ENCODE measurements around the gene MZF1.

The MZF1 gene

DNA sequence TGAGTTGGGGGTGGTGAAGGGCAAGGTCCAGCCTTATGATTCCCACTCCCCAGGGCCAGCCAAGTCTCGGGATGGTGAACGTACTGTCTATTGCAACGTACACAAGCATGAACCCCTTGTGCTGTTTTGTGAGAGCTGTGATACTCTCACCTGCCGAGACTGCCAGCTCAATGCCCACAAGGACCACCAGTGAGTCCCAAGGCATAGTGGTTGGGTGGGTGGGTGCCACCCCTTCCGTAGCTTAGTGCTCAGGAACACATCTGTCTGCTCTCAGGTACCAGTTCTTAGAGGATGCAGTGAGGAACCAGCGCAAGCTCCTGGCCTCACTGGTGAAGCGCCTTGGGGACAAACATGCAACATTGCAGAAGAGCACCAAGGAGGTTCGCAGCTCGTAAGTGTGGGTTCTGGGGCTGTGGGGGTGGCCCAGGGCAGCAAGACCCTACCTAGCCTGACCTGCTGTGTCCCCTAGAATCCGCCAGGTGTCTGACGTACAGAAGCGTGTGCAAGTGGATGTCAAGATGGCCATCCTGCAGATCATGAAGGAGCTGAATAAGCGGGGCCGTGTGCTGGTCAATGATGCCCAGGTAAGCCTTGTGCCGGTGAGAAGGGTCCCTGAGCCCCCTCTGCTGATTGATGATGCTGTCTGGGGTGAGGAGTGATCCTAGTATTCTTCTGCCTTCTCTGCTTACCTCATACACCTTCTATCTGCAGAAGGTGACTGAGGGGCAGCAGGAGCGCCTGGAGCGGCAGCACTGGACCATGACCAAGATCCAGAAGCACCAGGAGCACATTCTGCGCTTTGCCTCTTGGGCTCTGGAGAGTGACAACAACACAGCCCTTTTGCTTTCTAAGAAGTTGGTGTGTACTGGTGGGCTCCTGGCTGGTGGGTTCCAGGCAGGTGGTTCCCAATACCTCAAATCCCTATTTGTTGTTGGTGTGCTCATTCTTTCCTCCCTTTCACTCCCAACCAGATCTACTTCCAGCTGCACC is 25.5 kb downstream of the MZF1 start:
- no peak for ATAC-seq

DNA sequence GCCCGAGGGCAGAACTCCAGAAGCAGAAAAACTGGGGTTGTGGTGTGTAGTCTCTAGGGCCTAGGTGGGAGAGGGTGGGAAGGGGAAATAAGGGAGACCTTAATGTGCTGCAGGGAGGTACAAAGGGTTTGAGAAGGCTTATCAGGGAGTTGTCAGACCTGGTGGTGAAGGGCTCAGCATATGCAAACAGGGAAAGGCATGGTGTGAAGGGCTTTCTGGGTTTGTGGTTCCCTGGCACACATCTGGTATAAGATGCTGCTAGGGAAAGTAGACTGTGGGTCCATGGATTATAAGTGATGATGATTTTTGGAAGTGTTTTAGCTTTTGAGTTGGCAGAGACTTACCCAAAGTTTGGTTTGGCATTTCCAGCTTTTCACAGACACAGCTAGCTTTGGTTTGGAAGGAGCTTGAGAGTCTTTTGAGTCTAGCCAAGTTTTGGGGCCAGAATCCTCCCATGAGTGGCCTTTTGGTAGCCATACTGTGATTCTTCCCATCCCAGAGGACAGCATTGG is 27.1 kb downstream of the MZF1 start:
- ATAC-seq: no peak
- TF ChIP-seq BACH2 (CRISPR knock-in tag; IDR thresholded peaks at IDR 0.05; ENCODE audit: borderline replicate concordance): no peak
- TF ChIP-seq ISL1 (CRISPR knock-in tag; IDR thresholded peaks at IDR 0.05): no peak
- no peak for TF ChIP-seq ESRRG (CRISPR knock-in tag; IDR thresholded peaks at IDR 0.05)
- no peak for TF ChIP-seq ZFP3 (CRISPR knock-in tag; IDR thresholded peaks at IDR 0.05)
- TF ChIP-seq ZFP30 (CRISPR knock-in tag; IDR thresholded peaks at IDR 0.05): no peak
- TF ChIP-seq ZC3H10 (CRISPR knock-in tag; IDR thresholded peaks at IDR 0.05): no peak
- TF ChIP-seq, protein P1, sequence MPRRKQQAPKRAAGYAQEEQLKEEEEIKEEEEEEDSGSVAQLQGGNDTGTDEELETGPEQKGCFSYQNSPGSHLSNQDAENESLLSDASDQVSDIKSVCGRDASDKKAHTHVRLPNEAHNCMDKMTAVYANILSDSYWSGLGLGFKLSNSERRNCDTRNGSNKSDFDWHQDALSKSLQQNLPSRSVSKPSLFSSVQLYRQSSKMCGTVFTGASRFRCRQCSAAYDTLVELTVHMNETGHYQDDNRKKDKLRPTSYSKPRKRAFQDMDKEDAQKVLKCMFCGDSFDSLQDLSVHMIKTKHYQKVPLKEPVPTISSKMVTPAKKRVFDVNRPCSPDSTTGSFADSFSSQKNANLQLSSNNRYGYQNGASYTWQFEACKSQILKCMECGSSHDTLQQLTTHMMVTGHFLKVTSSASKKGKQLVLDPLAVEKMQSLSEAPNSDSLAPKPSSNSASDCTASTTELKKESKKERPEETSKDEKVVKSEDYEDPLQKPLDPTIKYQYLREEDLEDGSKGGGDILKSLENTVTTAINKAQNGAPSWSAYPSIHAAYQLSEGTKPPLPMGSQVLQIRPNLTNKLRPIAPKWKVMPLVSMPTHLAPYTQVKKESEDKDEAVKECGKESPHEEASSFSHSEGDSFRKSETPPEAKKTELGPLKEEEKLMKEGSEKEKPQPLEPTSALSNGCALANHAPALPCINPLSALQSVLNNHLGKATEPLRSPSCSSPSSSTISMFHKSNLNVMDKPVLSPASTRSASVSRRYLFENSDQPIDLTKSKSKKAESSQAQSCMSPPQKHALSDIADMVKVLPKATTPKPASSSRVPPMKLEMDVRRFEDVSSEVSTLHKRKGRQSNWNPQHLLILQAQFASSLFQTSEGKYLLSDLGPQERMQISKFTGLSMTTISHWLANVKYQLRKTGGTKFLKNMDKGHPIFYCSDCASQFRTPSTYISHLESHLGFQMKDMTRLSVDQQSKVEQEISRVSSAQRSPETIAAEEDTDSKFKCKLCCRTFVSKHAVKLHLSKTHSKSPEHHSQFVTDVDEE (CRISPR knock-in tag; IDR thresholded peaks at IDR 0.05): no peak
- TF ChIP-seq TOX (CRISPR knock-in tag; IDR thresholded peaks at IDR 0.05; ENCODE audit: borderline replicate concordance): no peak
- TF ChIP-seq RARB (CRISPR knock-in tag; IDR thresholded peaks at IDR 0.05): no peak
- no peak for TF ChIP-seq SNAI2 (CRISPR knock-in tag; IDR thresholded peaks at IDR 0.05)
- no peak for TF ChIP-seq GLIS3 (CRISPR knock-in tag; IDR thresholded peaks at IDR 0.05)
- no peak for TF ChIP-seq TCF4 (CRISPR knock-in tag; IDR thresholded peaks at IDR 0.05; ENCODE audit: borderline replicate concordance)

More for the DNA sequence above, 25.5 kb downstream of the MZF1 start:
- no peak for TF ChIP-seq TCF4 (CRISPR knock-in tag; IDR thresholded peaks at IDR 0.05; ENCODE audit: borderline replicate concordance)

DNA sequence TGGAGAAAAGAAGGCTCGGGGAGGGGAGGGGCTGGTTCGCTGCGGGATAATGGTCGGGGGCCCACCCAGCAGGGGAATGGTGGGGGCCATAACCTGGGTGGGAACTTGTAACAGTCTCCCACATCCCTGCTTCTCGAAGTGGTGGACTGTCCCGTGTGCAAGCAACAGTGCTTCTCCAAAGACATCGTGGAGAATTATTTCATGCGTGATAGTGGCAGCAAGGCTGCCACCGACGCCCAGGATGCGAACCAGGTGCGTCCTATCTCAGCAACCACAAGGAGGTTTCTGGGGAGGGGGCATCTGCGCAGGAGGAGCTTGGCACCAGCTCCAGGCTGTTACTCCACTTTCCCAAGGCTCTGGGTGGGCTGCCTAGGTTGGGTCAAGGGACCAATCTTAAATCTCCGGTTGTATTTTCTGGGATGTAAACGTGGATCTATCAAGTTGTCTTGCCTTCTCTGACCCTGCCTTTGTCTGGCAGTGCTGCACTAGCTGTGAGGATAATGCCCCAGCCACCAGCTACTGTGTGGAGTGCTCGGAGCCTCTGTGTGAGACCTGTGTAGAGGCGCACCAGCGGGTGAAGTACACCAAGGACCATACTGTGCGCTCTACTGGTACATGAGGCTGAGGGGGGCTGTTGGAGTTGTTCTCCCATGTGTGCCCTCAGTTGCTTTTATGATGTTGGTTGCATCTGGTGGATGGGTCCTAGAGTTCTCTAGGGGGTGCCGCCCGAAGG is 27.7 kb downstream of the MZF1 start:
- ATAC-seq: no peak
- TF ChIP-seq ZFP30 (CRISPR knock-in tag; IDR thresholded peaks at IDR 0.05) (no peak), GLIS3 (CRISPR knock-in tag; IDR thresholded peaks at IDR 0.05) (no peak), OSR1 (CRISPR knock-in tag; IDR thresholded peaks at IDR 0.05) (no peak), ZFP3 (CRISPR knock-in tag; IDR thresholded peaks at IDR 0.05) (no peak), TCF4 (CRISPR knock-in tag; IDR thresholded peaks at IDR 0.05; ENCODE audit: borderline replicate concordance) (no peak), ARNTL (CRISPR knock-in tag; IDR thresholded peaks at IDR 0.05; ENCODE audit: borderline replicate concordance, low read depth) (no peak), RARB (CRISPR knock-in tag; IDR thresholded peaks at IDR 0.05) (no peak)
- TF ChIP-seq, protein P1 (CRISPR knock-in tag; IDR thresholded peaks at IDR 0.05): no peak
- TF ChIP-seq, protein P2, sequence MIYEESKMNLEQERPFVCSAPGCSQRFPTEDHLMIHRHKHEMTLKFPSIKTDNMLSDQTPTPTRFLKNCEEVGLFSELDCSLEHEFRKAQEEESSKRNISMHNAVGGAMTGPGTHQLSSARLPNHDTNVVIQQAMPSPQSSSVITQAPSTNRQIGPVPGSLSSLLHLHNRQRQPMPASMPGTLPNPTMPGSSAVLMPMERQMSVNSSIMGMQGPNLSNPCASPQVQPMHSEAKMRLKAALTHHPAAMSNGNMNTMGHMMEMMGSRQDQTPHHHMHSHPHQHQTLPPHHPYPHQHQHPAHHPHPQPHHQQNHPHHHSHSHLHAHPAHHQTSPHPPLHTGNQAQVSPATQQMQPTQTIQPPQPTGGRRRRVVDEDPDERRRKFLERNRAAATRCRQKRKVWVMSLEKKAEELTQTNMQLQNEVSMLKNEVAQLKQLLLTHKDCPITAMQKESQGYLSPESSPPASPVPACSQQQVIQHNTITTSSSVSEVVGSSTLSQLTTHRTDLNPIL (CRISPR knock-in tag; IDR thresholded peaks at IDR 0.05; ENCODE audit: low read depth): no peak

DNA sequence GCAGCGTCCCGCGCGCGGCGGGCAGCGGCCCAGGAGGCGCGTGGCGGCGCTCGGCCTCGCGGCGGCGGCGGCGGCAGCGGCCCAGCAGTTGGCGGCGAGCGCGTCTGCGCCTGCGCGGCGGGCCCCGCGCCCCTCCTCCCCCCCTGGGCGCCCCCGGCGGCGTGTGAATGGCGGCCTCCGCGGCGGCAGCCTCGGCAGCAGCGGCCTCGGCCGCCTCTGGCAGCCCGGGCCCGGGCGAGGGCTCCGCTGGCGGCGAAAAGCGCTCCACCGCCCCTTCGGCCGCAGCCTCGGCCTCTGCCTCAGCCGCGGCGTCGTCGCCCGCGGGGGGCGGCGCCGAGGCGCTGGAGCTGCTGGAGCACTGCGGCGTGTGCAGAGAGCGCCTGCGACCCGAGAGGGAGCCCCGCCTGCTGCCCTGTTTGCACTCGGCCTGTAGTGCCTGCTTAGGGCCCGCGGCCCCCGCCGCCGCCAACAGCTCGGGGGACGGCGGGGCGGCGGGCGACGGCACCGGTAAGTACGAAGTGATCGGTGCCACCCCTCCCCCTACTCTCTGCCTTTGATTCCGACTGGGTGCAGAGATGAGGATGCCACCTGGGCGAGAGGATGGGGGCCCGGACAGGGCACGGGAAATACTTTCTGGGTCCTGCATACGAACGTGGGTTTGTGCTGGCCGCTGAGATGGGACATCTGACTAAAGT is 28.4 kb downstream of the MZF1 start:
- ATAC-seq: no peak; the same call in 1 of the 3 replicates
- TF ChIP-seq ZNF565 (CRISPR knock-in tag; conservative IDR thresholded peaks at IDR 0.05; ENCODE audit: low read depth): no peak
- TF ChIP-seq ZNF70 (CRISPR knock-in tag; IDR thresholded peaks at IDR 0.05): no peak
- TF ChIP-seq ESRRG (CRISPR knock-in tag; IDR thresholded peaks at IDR 0.05): no peak
- TF ChIP-seq, protein P3, sequence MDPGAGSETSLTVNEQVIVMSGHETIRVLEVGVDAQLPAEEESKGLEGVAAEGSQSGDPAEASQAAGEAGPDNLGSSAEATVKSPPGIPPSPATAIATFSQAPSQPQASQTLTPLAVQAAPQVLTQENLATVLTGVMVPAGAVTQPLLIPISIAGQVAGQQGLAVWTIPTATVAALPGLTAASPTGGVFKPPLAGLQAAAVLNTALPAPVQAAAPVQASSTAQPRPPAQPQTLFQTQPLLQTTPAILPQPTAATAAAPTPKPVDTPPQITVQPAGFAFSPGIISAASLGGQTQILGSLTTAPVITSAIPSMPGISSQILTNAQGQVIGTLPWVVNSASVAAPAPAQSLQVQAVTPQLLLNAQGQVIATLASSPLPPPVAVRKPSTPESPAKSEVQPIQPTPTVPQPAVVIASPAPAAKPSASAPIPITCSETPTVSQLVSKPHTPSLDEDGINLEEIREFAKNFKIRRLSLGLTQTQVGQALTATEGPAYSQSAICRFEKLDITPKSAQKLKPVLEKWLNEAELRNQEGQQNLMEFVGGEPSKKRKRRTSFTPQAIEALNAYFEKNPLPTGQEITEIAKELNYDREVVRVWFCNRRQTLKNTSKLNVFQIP (CRISPR knock-in tag; IDR thresholded peaks at IDR 0.05; ENCODE audit: borderline replicate concordance, low read depth): no peak
- TF ChIP-seq, protein P4, sequence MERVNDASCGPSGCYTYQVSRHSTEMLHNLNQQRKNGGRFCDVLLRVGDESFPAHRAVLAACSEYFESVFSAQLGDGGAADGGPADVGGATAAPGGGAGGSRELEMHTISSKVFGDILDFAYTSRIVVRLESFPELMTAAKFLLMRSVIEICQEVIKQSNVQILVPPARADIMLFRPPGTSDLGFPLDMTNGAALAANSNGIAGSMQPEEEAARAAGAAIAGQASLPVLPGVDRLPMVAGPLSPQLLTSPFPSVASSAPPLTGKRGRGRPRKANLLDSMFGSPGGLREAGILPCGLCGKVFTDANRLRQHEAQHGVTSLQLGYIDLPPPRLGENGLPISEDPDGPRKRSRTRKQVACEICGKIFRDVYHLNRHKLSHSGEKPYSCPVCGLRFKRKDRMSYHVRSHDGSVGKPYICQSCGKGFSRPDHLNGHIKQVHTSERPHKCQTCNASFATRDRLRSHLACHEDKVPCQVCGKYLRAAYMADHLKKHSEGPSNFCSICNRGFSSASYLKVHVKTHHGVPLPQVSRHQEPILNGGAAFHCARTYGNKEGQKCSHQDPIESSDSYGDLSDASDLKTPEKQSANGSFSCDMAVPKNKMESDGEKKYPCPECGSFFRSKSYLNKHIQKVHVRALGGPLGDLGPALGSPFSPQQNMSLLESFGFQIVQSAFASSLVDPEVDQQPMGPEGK (CRISPR knock-in tag; IDR thresholded peaks at IDR 0.05; ENCODE audit: borderline replicate concordance): no peak

Data from SK-N-SH treated with all-trans-retinoic acid at 6 μM for 48 hours (cell line).